IPS-20b (cell line): Measurements from ENCODE around the gene PPFIA1.
"Not testable (repeated sequence)": the region's sequence is repeated elsewhere in the genome, so short reads cannot be mapped to it uniquely, and the experiment has no call there.

Experiments used
- H3K27ac ChIP-seq: one replicate; pipeline ENCODE4 v1.5.1; 2013; ENCODE audit warnings: low read length
- H3K27me3 ChIP-seq: 2 replicates; pipeline ENCODE4 v1.6.1; 2013; ENCODE audit warnings: mild to moderate bottlenecking, low read length, inconsistent platforms; ENCODE audit not compliant: insufficient read depth
- H3K36me3 ChIP-seq: 2 replicates; pipeline ENCODE4 v1.6.1; 2013; ENCODE audit warnings: low read depth, mild to moderate bottlenecking, inconsistent platforms, low read length, moderate library complexity; ENCODE audit not compliant: insufficient read depth
- H3K4me1 ChIP-seq: 2 replicates; pipeline ENCODE4 v1.6.1; 2013; ENCODE audit warnings: mild to moderate bottlenecking, control low read depth, inconsistent platforms, low read length, moderate library complexity; ENCODE audit not compliant: insufficient read depth
- H3K4me3 ChIP-seq: 2 replicates; pipeline ENCODE4 v1.5.1; 2013; ENCODE audit warnings: mild to moderate bottlenecking, low read length, inconsistent platforms
- H3K9ac ChIP-seq: 2 replicates; pipeline ENCODE4 v1.6.1; 2013; ENCODE audit warnings: low read depth, mild to moderate bottlenecking, inconsistent platforms, low read length, moderate library complexity
- H3K9me3 ChIP-seq: 2 replicates; pipeline ENCODE4 v1.6.1; 2013; ENCODE audit warnings: mild to moderate bottlenecking, low read depth, low read length, inconsistent platforms; ENCODE audit not compliant: insufficient read depth

Gene PPFIA1

DNA sequence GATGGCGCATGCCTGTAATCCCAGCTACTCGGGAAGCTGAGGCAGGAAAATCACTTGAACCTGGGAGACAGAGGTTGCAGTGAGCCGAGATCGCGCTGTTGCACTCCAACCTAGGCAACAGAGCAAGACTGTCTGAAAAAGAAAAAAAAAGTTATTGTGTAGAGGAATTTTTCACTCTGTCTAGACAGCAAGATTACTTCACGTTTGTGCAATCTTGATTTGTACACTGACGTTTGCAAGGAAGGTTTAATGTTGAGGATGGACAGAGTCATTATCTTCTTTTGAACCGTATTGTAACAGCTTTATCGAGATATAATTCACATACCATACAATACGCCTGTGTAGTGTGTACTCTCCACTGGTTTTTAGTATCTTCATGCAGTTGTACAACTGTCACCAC lies 131.5 kb downstream of the PPFIA1 start:
- H3K9me3 ChIP-seq, result no peaks in the 10 kb centered on the region
- H3K9ac ChIP-seq, result no peak overlapping the region
- peaks cover 10% of the 10 kb centered on the region; the same call in 1 of the 2 replicates for H3K4me1 ChIP-seq
- no peak overlapping the region for H3K27ac ChIP-seq
- no peak overlapping the region for H3K4me3 ChIP-seq
- peaks cover 22% of the 10 kb centered on the region for H3K36me3 ChIP-seq
- H3K27me3 ChIP-seq, result no peaks in the 10 kb centered on the region

DNA sequence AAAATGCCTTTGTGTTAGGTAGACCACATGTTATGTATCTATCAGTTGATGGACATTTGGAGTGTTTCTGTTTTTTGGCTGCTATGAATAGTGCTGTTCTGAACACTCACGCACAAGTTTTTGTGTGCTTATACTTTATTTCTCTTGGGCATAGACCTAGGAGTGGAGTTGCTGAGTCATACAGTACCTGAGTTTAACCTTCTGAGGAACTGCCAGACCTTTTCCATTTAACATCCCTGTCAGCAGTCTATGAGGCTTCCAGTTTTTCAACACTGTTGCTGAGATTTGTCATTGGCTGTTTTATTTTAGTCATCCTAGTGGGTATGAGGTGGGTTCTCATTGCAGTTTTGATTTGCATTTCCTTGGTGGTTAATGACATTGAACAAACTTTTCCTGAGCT lies 132.2 kb downstream of the PPFIA1 start:
- H3K4me1 ChIP-seq, result peaks cover 6% of the 10 kb centered on the region; the same call in 1 of the 2 replicates
- no peak overlapping the region for H3K4me3 ChIP-seq
- no peak overlapping the region for H3K27ac ChIP-seq
- H3K9me3 ChIP-seq, result no peaks in the 10 kb centered on the region
- H3K9ac ChIP-seq, result no peak overlapping the region
- H3K36me3 ChIP-seq, result peaks cover 29% of the 10 kb centered on the region
- no peaks in the 10 kb centered on the region for H3K27me3 ChIP-seq

DNA sequence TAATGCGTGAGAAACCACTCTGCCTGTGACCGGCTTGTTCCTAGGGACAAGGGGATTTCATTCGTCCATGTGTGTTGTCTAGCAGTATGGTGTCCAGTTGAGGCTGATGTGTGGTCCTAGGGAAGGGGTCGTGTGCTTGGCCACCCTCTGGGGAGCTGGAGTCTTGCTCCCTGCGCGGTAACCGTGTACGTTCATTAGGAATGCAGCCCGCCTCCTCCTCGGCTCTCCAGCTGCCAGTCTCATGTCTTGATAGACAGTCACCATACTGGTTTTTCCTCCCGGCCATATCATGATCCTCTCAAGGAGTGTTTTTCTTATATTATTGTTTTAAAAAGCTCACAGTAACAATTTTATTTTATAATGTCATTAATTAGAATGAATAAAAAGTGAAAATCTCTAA lies 133.8 kb downstream of the PPFIA1 start:
- Histone ChIP-seq H3K9ac (no peak overlapping the region), H3K27me3 (no peaks in the 10 kb centered on the region), H3K36me3 (peaks cover 45% of the 10 kb centered on the region), H3K27ac (no peak overlapping the region), H3K4me1 (peaks cover 6% of the 10 kb centered on the region; the same call in 1 of the 2 replicates), H3K9me3 (no peaks in the 10 kb centered on the region), H3K4me3 (no peak overlapping the region)

DNA sequence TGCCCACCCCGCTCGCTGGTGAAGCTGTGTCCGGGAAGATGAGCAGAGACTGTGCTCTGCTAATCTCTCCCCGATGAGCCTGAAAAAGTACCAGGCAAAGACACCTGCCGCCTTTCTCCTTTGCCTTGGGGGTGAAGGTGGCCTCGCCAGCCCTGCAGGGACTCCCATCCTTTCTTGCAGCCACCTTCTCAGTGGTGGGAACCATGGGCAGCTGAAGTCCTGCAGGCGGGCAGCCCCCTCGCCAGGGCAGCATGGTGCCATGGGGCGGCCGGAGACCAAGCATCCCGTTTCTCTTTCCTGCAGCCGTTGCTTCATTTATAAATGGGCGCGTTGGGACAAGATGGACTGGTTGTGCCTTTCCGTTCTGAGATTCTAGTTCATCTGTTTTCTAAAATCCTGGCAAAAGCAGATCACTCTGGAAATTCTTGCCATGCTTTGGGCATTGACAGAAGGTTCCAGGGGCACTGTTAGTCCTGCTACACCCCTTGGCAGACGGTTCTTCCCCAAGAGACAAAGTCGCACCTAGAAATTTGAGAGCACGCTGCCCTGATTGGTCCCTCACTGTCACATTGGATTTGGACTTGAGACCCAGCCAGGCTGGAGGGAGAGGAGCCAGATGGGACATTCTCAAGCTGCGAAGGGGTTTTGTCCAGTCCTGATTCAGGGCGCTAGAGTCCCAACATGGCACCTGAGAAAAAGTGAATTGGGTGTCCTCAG lies 135.3 kb downstream of the PPFIA1 start:
- H3K4me3 ChIP-seq, result no peak overlapping the region
- H3K27ac ChIP-seq, result no peak overlapping the region
- 0 out of 2 replicates have a peak, but pooled peaks cover under 1% of the 10 kb centered on the region for H3K4me1 ChIP-seq
- H3K36me3 ChIP-seq, result peaks cover 60% of the 10 kb centered on the region
- H3K9ac ChIP-seq, result no peak overlapping the region
- H3K9me3 ChIP-seq, result no peaks in the 10 kb centered on the region
- no peaks in the 10 kb centered on the region for H3K27me3 ChIP-seq

DNA sequence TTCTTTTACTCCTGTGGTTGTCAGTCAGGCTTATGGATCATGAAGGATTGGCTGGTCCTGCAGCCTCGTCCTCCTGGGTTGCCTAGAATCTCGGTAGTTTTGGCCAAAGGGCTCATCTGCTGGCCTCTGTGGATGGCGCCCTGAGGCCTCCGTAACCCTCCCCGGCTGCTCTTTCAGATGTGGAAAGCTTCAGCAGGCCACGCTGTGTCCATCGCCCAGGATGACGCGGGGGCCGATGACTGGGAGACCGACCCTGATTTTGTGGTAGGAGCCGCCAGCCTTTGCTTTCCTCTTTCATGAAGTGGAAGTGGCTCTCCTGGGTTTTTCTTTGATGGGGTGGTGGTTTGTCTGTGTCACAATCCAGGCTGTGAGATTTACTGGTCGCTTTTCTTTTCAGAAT lies 136.6 kb downstream of the PPFIA1 start:
- no peaks in the 10 kb centered on the region for H3K9me3 ChIP-seq
- no peak overlapping the region for H3K27ac ChIP-seq
- H3K4me3 ChIP-seq, result no peak overlapping the region
- no peaks in the 10 kb centered on the region for H3K27me3 ChIP-seq
- peaks cover 73% of the 10 kb centered on the region for H3K36me3 ChIP-seq
- no peaks in the 10 kb centered on the region for H3K4me1 ChIP-seq
- no peak overlapping the region for H3K9ac ChIP-seq

DNA sequence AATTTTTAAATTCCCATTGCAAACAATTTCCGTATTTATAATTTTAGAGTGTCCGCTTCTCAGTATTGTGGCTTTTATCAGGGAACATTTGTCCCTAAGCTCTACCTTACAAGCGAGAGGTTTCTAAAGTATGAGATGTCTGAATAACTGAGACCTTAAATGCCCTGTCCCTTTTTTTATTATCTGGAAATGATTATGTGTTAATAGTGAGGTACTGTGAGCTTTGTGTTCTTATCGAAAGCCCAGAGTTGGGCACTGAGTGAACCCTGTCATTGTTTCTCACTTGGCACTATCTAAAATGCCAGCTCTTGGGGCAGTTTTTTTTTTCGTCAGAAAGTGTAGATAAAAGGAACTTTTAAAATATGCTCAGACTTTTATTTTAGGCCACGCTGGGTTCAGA lies 137.3 kb downstream of the PPFIA1 start:
- Histone ChIP-seq H3K9me3 (no peaks in the 10 kb centered on the region), H3K9ac (no peak overlapping the region), H3K4me3 (no peak overlapping the region), H3K4me1 (no peaks in the 10 kb centered on the region), H3K27me3 (no peaks in the 10 kb centered on the region), H3K36me3 (peaks cover 80% of the 10 kb centered on the region), H3K27ac (no peak overlapping the region)

DNA sequence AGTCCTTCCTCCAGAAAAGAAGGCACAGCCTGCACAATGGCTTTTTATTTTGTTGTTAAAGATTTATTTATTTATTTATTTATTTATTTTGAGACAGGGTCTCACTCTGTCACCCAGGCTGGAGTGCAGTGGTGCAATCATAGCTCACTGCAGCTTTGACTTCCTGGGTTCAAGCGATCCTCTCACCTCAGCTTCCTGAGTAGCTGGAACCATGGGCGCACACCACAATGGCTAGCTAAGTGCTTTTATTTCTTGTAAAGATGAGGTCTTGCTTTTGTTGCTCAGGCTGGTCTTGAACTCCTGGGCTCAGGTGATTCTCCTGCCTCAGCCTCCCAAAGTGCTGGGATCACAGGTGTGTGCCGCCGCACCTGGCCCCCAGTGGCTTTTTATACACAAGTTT lies 137.8 kb downstream of the PPFIA1 start:
- not testable (repeated sequence) for H3K27me3 ChIP-seq, H3K9me3 ChIP-seq, H3K4me3 ChIP-seq, H3K4me1 ChIP-seq, H3K9ac ChIP-seq, H3K27ac ChIP-seq
- H3K36me3 ChIP-seq, result peaks cover 85% of the 10 kb centered on the region

DNA sequence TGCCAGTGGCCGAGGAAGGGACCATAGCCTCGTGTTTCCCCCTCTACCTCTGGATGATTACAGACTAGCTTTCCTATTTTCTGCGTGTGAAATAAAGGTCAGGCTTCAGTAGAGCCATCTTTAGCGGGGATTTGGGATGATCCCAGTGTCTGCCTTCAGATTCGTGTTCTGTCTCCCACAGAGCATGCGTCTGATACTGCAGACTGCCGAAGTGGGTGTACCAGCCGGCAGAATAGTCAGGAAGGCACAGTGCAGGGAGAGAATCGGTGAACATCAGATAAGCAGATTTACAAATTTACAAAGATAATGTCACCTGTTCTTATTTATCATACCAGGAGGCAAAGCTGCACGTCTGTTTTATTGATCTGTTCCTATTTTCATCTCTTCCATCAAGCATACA lies 138.9 kb downstream of the PPFIA1 start:
- Histone ChIP-seq H3K4me1 (no peaks in the 10 kb centered on the region), H3K9me3 (no peaks in the 10 kb centered on the region), H3K36me3 (peaks cover 95% of the 10 kb centered on the region), H3K4me3 (no peak overlapping the region), H3K27ac (no peak overlapping the region), H3K9ac (no peak overlapping the region), H3K27me3 (no peaks in the 10 kb centered on the region)

DNA sequence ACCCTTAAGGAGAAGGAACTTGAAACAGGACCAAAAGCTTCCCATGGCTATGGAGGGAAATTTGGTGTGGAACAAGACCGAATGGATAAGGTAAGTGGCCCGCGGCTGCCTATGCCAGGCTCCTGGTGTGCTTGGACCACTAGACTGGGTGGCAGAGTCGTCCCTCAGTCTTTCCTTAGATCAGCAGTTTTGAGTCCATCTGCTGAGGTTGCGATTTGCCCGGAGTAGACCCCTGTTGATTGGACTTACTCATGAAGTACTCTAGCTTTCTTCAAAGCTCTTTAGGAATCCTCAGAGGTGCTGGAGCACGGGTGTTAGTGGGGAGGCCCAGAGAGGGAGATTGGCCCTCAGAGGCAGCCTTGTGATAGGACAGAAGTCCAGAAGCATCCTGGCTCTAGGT lies 139.4 kb downstream of the PPFIA1 start:
- H3K9ac ChIP-seq, result no peak overlapping the region
- no peaks in the 10 kb centered on the region for H3K27me3 ChIP-seq
- H3K4me1 ChIP-seq, result no peaks in the 10 kb centered on the region
- no peak overlapping the region for H3K27ac ChIP-seq
- H3K4me3 ChIP-seq, result no peak overlapping the region
- no peaks in the 10 kb centered on the region for H3K9me3 ChIP-seq
- H3K36me3 ChIP-seq, result peaks cover 98% of the 10 kb centered on the region

DNA sequence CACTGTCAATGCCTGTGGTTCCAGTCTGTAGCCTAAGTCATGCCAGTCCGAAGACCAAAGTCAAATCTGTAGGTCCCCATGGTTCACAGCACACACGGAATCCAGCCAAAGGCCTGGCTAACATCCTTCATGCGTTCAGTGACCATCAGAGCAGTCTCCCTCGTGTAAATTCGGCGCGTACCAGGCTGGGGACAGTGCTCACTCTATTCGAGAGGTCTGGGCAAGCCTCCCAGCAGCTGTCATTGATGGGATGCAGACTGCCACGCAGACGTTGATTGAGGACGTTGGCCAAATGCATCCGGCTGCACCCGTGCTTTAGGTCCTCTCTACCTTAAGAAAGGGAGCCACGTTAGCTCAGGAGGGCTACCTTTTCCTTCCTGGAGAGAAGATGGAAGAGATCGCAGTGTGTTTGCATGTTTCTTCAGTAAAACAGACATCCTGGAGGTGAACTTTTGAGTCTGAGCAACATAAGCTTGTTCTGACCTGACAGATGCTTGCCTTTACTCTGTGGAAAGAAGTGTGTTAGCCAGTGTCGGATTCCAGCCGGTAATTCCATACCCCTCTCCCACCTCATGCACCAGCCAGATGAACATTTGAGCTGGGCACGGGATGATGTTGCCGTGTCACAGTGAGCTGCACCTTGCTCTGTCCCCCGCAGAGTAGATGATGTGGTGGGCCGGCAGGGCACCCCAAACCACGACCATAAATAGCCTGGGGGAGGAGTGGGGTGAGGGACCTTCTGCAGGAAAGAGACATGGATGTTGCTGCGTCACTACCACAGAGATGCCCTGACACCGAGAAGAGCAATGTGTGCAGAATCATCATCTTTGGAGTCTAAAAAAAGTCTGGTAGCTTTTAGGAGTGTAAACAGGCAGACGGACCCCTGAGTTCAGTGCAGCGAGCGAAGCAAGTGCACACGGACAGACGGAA lies 140.1 kb downstream of the PPFIA1 start:
- H3K27ac ChIP-seq, result no peak overlapping the region
- H3K9ac ChIP-seq, result no peak overlapping the region
- H3K36me3 ChIP-seq, result peaks cover 98% of the 10 kb centered on the region
- no peak overlapping the region for H3K4me3 ChIP-seq
- H3K27me3 ChIP-seq, result no peaks in the 10 kb centered on the region
- H3K9me3 ChIP-seq, result no peaks in the 10 kb centered on the region
- no peaks in the 10 kb centered on the region for H3K4me1 ChIP-seq

DNA sequence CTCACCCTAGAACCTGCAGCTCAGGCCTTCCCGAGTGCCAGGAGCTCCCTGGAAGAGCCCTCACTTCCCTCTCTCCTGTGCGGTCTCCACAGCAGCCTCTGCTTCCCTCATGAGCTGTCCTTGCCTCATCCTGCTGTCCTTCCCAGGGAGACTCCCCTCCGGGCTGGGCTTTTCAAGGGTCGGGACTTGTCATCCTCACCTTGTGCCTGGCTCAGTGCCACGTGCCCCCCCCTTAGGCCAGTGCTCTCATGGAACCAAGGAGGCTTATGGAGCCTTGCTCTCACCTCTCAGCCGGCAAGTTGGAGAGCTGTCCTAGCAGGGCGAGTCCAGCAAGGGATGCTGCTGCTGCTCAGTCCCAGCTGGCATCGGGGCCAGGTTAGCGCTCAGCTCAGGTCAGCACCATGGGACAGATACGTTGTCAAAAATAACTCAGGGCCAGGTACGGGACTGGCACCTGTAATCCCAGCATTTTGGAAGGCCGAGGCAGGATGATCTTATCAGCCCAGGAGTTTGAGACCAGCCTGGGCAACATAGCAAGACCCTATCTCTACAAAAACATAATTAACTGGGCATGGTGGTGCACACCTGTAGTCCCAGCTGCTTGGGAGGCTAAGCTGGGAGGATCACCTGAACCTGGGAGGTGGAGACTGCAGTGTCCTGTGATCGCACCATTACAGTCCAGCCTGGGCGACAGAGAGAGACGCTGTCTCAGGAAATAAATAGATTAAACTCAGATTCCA lies 141.4 kb downstream of the PPFIA1 start:
- no peak overlapping the region for H3K4me3 ChIP-seq
- H3K9me3 ChIP-seq, result no peaks in the 10 kb centered on the region
- H3K27me3 ChIP-seq, result no peaks in the 10 kb centered on the region
- no peak overlapping the region for H3K27ac ChIP-seq
- H3K36me3 ChIP-seq, result peaks cover 98% of the 10 kb centered on the region
- no peaks in the 10 kb centered on the region for H3K4me1 ChIP-seq
- no peak overlapping the region for H3K9ac ChIP-seq
